ENCODE measurements around the gene TPGS1. TPM values are rescaled to one million over a fixed set of nuclear protein-coding genes. Genes with fewer than 3 reads are reported as not detected.

Gene TPGS1
- total and polyA plus RNA-seq, 5 donors from 2014 or later, result 18.2 to 44.4 (median 34.5) TPM

GRCh38 chr19:531753-532560 is 24.7 kb downstream of the TPGS1 start, which contains the start of gene CDC34:
Gene CDC34, plus strand, starts transcription at chr19:531760. Its CDS starts 172 bp downstream, at chr19:531932.
- Histone ChIP-seq H3K36me3 (ENCODE audit: control insufficient read depth, insufficient read depth, low read length) (peaks cover 10% of the 10 kb centered on the region), H3K4me3 (ENCODE audit: low read depth, low read length) (peak within 1 kb of the TSS; percentile 32), H3K27ac (ENCODE audit: insufficient read depth, low read length, poor library complexity, severe bottlenecking) (peak within 1 kb of the TSS; percentile 82), H3K9me3 (ENCODE audit: control insufficient read depth in 2 of 2, low read length in 2 of 2) (no peaks in the 10 kb centered on the region), H3K4me1 (ENCODE audit: control insufficient read depth, insufficient read depth, low read length, poor library complexity, severe bottlenecking) (peaks cover 23% of the 10 kb centered on the region), H3K27me3 (ENCODE audit: control insufficient read depth, insufficient read depth, low read length) (no peaks in the 10 kb centered on the region)
- Mint-ChIP-seq H3K27me3 (no peaks in the 10 kb centered on the region), H3K4me1 (peaks cover 0 to 25% (median 4%) of the 10 kb centered on the region in 4 donors), H3K36me3 (no peaks in the 10 kb centered on the region), H3K9me3 (no peaks in the 10 kb centered on the region), H3K4me3 (peak within 1 kb of the TSS; percentile 89 to 91 (median 89)), H3K27ac (peak within 1 kb of the TSS; percentile 32 to 95 (median 91))
- ATAC-seq (ENCODE audit: low read depth in 2 of 2) (no peak), DNase-seq (no peak)

- peaks cover 23% of the 10 kb centered on the region for H3K4me1 ChIP-seq (ENCODE audit: control insufficient read depth, insufficient read depth, low read length, poor library complexity, severe bottlenecking)
- no peaks in the 10 kb centered on the region for H3K27me3 ChIP-seq (ENCODE audit: control insufficient read depth, insufficient read depth, low read length)
- ATAC-seq (ENCODE audit: low read depth in 2 of 2) (no peak), DNase-seq (peak in 2 of 3 donors; percentile 55 to 73)
- H3K27ac Mint-ChIP-seq, result peak overlapping the region; percentile 76 to 95 (median 91)
- H3K9me3 ChIP-seq (ENCODE audit: control insufficient read depth in 2 of 2, low read length in 2 of 2), result no peaks in the 10 kb centered on the region
- H3K36me3 Mint-ChIP-seq, result no peaks in the 10 kb centered on the region
- H3K27ac ChIP-seq (ENCODE audit: insufficient read depth, low read length, poor library complexity, severe bottlenecking), result peak overlapping the region; percentile 61
- H3K36me3 ChIP-seq (ENCODE audit: control insufficient read depth, insufficient read depth, low read length), result peaks cover 13% of the 10 kb centered on the region
- peaks cover 0 to 25% (median 4%) of the 10 kb centered on the region in 4 donors for H3K4me1 Mint-ChIP-seq
- H3K4me3 ChIP-seq (ENCODE audit: low read depth, low read length), result peak overlapping the region; percentile 61
- H3K27me3 Mint-ChIP-seq, result no peaks in the 10 kb centered on the region
- peak overlapping the region; percentile 89 to 91 (median 89) for H3K4me3 Mint-ChIP-seq
- no peaks in the 10 kb centered on the region for H3K9me3 Mint-ChIP-seq
Measured at GRCh38 chr19:532561-533363, 25.5 kb downstream of the TPGS1 start.

DNA sequence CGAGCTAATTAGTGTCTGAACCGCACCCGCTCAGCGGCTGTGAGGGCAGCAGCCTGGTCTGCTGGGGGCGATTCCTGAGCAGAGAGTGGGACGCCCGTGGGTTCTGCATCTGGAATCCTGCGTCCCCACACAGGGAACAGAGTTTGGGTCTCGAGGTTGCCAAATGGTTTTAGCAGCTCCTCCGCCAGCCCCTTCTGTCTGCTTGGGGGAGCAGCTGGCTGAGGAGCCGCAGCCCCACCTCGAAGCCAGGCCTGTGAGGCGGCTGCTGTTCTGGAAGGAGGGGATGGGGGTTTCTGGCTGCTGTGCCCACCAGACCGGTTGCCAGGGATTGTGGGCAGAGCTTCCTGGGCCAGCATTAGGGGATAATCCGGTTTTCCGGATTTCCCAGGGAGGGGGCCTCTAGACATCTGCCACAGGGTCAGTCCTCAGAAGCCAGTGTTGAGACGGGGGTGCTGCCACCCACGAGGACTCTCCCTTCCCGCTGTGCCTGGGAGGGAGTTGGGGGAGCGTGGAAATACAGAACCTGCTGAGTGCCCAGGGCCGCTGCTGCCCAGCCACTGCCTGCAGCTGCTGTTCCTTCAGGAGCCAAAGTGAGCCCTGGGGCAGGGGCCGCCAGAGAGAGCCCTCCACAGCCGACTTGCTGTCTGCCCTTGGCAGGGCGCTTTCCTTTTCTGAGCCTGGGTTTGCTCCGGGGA is 26.2 kb downstream of the TPGS1 start:
- peak overlapping the region; percentile 26 to 91 (median 62) for H3K27ac Mint-ChIP-seq
- H3K9me3 Mint-ChIP-seq, result no peaks in the 10 kb centered on the region
- DNase-seq, result no peak
- peak overlapping the region; percentile 61 to 91 (median 89) for H3K4me3 Mint-ChIP-seq
- peaks cover 21% of the 10 kb centered on the region for H3K36me3 ChIP-seq (ENCODE audit: control insufficient read depth, insufficient read depth, low read length)
- H3K4me3 ChIP-seq (ENCODE audit: low read depth, low read length), result no peak overlapping the region
- H3K36me3 Mint-ChIP-seq, result peaks cover 5% of the 10 kb centered on the region
- peaks cover 23% of the 10 kb centered on the region for H3K4me1 ChIP-seq (ENCODE audit: control insufficient read depth, insufficient read depth, low read length, poor library complexity, severe bottlenecking)
- ATAC-seq (ENCODE audit: low read depth in 2 of 2), result no peak
- H3K9me3 ChIP-seq (ENCODE audit: control insufficient read depth in 2 of 2, low read length in 2 of 2), result no peaks in the 10 kb centered on the region
- peaks cover 0 to 25% (median 6%) of the 10 kb centered on the region in 4 donors for H3K4me1 Mint-ChIP-seq
- H3K27me3 ChIP-seq (ENCODE audit: control insufficient read depth, insufficient read depth, low read length), result no peaks in the 10 kb centered on the region
- no peaks in the 10 kb centered on the region for H3K27me3 Mint-ChIP-seq
- H3K27ac ChIP-seq (ENCODE audit: insufficient read depth, low read length, poor library complexity, severe bottlenecking), result peak overlapping the region; percentile 61

DNA sequence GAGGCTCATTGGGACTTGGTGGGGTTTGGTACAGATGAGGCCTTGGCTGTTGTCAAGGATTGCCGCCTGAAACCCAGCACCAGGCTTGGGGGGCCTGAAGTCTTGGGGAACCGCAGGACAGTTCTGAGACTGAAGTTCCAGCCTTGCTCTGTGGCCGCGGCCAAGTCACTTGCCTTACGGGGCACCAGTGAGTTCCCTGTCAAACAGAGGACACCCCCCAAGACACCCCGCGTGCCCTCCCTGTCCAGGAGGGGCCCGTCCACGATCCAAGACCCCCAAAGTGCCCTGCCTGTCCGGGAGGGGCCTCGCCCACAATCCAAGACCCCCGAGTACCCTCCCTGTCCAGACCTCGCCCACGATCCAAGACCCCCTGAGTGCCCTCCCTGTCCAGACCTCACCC is 26.8 kb downstream of the TPGS1 start:
- peak overlapping the region in 2 of 4 donors; percentile 61 to 89 for H3K4me3 Mint-ChIP-seq
- no peak for ATAC-seq (ENCODE audit: low read depth in 2 of 2)

DNA sequence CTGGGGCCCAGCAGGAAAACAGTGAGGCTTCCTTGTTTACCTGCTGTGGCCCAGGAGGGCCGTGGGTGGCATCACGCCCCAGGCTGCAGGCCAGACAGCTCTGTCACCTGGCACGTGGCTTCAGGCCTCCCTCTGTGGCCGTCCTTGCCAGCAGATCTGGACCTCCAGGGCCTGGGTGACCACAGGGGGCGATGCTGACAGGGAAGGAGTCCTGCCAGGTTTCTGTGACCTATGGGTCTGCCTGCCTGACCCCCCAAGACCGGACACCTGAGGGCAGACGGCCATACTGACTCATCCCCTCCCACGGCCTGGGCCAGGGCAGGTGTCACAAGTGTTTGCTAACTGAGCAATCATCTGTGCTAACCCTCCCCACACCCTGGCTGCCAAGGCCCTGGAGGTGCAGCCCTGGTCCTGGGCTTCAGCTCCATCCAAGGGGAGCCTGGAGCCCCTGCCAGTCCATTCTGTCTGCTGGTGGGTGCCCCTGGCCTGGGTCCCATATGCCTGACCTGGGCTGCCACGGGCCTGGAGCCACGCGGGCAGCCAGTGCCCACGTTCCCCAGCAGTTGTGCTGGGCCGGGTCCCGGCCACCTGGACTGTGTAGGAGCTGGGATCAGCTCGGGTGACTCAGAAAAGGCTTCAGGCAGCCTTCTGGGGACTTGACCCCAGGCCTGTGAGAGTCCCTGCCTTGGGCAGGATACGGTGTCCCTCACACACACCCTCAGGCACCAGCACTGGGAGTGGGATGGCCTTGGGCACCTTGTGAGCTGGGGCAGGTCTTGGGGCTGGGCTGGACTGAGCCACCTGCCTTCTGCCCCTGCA is 27.9 kb downstream of the TPGS1 start:
- Histone ChIP-seq H3K4me3 (ENCODE audit: low read depth, low read length) (no peak overlapping the region), H3K4me1 (ENCODE audit: control insufficient read depth, insufficient read depth, low read length, poor library complexity, severe bottlenecking) (peaks cover 23% of the 10 kb centered on the region), H3K36me3 (ENCODE audit: control insufficient read depth, insufficient read depth, low read length) (peaks cover 23% of the 10 kb centered on the region), H3K9me3 (ENCODE audit: control insufficient read depth in 2 of 2, low read length in 2 of 2) (no peaks in the 10 kb centered on the region), H3K27me3 (ENCODE audit: control insufficient read depth, insufficient read depth, low read length) (no peaks in the 10 kb centered on the region), H3K27ac (ENCODE audit: insufficient read depth, low read length, poor library complexity, severe bottlenecking) (no peak overlapping the region)
- Mint-ChIP-seq H3K27ac (peak overlapping the region in 1 of 3 donors; percentile 41), H3K27me3 (no peaks in the 10 kb centered on the region), H3K4me3 (peak overlapping the region in 3 of 4 donors; percentile 25 to 69 (median 62)), H3K4me1 (peaks cover 0 to 22% (median 6%) of the 10 kb centered on the region in 4 donors), H3K36me3 (peaks cover 5% of the 10 kb centered on the region), H3K9me3 (no peaks in the 10 kb centered on the region)
- DNase-seq (no peak), ATAC-seq (ENCODE audit: low read depth in 2 of 2) (no peak)

More for the DNA sequence above, 26.8 kb downstream of the TPGS1 start:
- Histone ChIP-seq H3K4me1 (ENCODE audit: control insufficient read depth, insufficient read depth, low read length, poor library complexity, severe bottlenecking) (peaks cover 23% of the 10 kb centered on the region), H3K9me3 (ENCODE audit: control insufficient read depth in 2 of 2, low read length in 2 of 2) (no peaks in the 10 kb centered on the region), H3K27ac (ENCODE audit: insufficient read depth, low read length, poor library complexity, severe bottlenecking) (peak overlapping the region; percentile 14), H3K27me3 (ENCODE audit: control insufficient read depth, insufficient read depth, low read length) (no peaks in the 10 kb centered on the region), H3K36me3 (ENCODE audit: control insufficient read depth, insufficient read depth, low read length) (peaks cover 23% of the 10 kb centered on the region), H3K4me3 (ENCODE audit: low read depth, low read length) (no peak overlapping the region)
- Mint-ChIP-seq H3K9me3 (no peaks in the 10 kb centered on the region), H3K4me1 (peaks cover 0 to 24% (median 6%) of the 10 kb centered on the region in 4 donors), H3K27ac (no peak overlapping the region), H3K36me3 (peaks cover 5% of the 10 kb centered on the region), H3K27me3 (no peaks in the 10 kb centered on the region)
- DNase-seq, result no peak

DNA sequence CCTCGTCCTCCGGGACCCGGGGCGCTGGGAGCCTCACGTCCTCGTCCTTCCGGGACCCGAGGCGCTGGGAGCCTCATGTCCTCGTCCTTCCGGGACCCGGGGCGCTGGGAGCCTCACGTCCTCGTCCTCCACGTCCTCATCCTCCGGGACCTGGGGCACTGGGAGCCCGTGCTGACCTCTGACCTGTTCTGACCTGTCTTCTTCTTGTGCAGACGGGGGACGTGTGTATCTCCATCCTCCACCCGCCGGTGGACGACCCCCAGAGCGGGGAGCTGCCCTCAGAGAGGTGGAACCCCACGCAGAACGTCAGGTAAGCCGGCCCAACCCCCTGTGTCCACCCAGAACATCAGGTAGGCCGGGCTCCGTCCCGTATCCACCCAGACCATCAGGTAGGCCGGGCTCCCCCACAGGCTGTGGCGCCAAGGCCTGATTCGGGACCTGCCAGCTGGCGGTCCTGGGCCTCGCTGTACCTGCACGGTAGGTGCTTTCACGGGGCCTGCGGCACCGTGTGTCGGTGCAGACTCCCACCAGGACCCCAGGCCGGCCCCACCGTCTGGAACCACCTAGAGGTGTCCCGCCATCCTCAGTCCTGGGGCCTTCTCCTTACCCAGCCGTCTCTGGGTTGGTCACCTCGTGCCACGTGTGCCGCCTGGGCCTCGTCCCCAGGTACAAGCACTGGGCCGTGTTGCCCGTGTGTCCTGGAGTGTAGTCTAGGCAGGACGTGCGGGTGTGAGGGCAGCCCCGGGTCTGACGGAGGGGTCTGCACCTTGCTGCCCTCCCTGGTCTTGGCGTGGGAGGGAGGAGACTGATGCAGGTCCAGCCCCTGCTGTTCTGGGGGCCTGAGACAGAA is 29.0 kb downstream of the TPGS1 start:
- Histone ChIP-seq H3K4me3 (ENCODE audit: low read depth, low read length) (no peak overlapping the region), H3K4me1 (ENCODE audit: control insufficient read depth, insufficient read depth, low read length, poor library complexity, severe bottlenecking) (peaks cover 18% of the 10 kb centered on the region), H3K27me3 (ENCODE audit: control insufficient read depth, insufficient read depth, low read length) (no peaks in the 10 kb centered on the region), H3K27ac (ENCODE audit: insufficient read depth, low read length, poor library complexity, severe bottlenecking) (no peak overlapping the region), H3K36me3 (ENCODE audit: control insufficient read depth, insufficient read depth, low read length) (peaks cover 23% of the 10 kb centered on the region), H3K9me3 (ENCODE audit: control insufficient read depth in 2 of 2, low read length in 2 of 2) (no peaks in the 10 kb centered on the region)
- H3K36me3 Mint-ChIP-seq, result peaks cover 5% of the 10 kb centered on the region
- H3K4me3 Mint-ChIP-seq, result no peak overlapping the region
- H3K4me1 Mint-ChIP-seq, result peaks cover 0 to 22% (median 6%) of the 10 kb centered on the region in 4 donors
- no peak for DNase-seq
- H3K9me3 Mint-ChIP-seq, result no peaks in the 10 kb centered on the region
- no peaks in the 10 kb centered on the region for H3K27me3 Mint-ChIP-seq
- H3K27ac Mint-ChIP-seq, result no peak overlapping the region
- ATAC-seq (ENCODE audit: low read depth in 2 of 2), result no peak

Data from CD4-positive, CD25-positive, alpha-beta regulatory T cell (primary cell).